Vagina (tissue), 2 donors: ENCODE measurements around the gene USH2A.

Experiments used
- CTCF ChIP-seq, 3 experiments: fragments of 450-650 bp in 2 of 3; fragments of 200-600 bp in 1 of 3; sonication (generic) in 1 of 3; IDR thresholded peaks; one replicate each; pipeline ENCODE4 v1.5.1; 2017 to 2019; ENCODE audit warnings: antibody characterized with exemption in 3 of 3, mild to moderate bottlenecking in 2 of 3, moderate library complexity in 2 of 3
- POLR2A ChIP-seq, 2 donors: fragments of 450-650 bp; IDR thresholded peaks; one replicate each; pipeline ENCODE4 v1.6.1; 2017; ENCODE audit warnings: antibody characterized with exemption in 2 of 2, mild to moderate bottlenecking in 2 of 2, moderate library complexity in 2 of 2
- POLR2AphosphoS5 ChIP-seq, 2 donors: sonication (generic); formaldehyde crosslinking; IDR thresholded peaks; one replicate each; pipeline ENCODE4 v1.9.0; 2017; ENCODE audit warnings: antibody characterized with exemption in 2 of 2, mild to moderate bottlenecking in 2 of 2, low read depth in 1 of 2; ENCODE audit not compliant: insufficient read depth in 1 of 2

GRCh38 chr1:215600258-215600792, 822.9 kb downstream of the USH2A start:
- TF ChIP-seq CTCF (IDR thresholded peaks at IDR 0.05), result no peak
- no peak for TF ChIP-seq POLR2AphosphoS5 (IDR thresholded peaks at IDR 0.05; ENCODE audit: insufficient read depth in 1 of 2, low read depth in 1 of 2)
- no peak for TF ChIP-seq POLR2A (IDR thresholded peaks at IDR 0.05)
